Effector memory CD4-positive, alpha-beta T cell (primary cell): Measurements from ENCODE around the gene DEUP1.
"Not testable (repeated sequence)": the region's sequence is repeated elsewhere in the genome, so short reads cannot be mapped to it uniquely, and the experiment has no call there.

Experiments
- DNase-seq, 3 donors: peaks; one replicate each; pipeline ENCODE4 v3.0.0-alpha.2; 2020
- H3K27ac ChIP-seq: 2 replicates; pipeline ENCODE4 v1.7.0; 2013; ENCODE audit warnings: mild to moderate bottlenecking, low read length, moderate library complexity; ENCODE audit not compliant: insufficient read depth, poor library complexity, severe bottlenecking
- H3K27me3 ChIP-seq: replicated peaks from 2 replicates; pipeline ENCODE4 v1.7.0; 2013; ENCODE audit warnings: mild to moderate bottlenecking, low read length; ENCODE audit not compliant: insufficient read depth, control insufficient read depth, poor library complexity, severe bottlenecking
- H3K36me3 ChIP-seq: 2 replicates; pipeline ENCODE4 v1.7.0; 2013; ENCODE audit warnings: mild to moderate bottlenecking, low read length, moderate library complexity; ENCODE audit not compliant: control insufficient read depth, insufficient read depth
- H3K4me1 ChIP-seq: 2 replicates; pipeline ENCODE4 v1.7.0; 2013; ENCODE audit warnings: low read length, mild to moderate bottlenecking; ENCODE audit not compliant: control insufficient read depth, insufficient read depth, poor library complexity, severe bottlenecking
- H3K4me3 ChIP-seq: 2 replicates; pipeline ENCODE4 v1.7.0; 2013; ENCODE audit warnings: low read length, low read depth, mild to moderate bottlenecking; ENCODE audit not compliant: insufficient read depth, poor library complexity, severe bottlenecking
- H3K9me3 ChIP-seq: 2 replicates; pipeline ENCODE4 v1.7.0; 2013; ENCODE audit warnings: mild to moderate bottlenecking, low read length, moderate library complexity; ENCODE audit not compliant: control insufficient read depth

Gene DEUP1

DNA sequence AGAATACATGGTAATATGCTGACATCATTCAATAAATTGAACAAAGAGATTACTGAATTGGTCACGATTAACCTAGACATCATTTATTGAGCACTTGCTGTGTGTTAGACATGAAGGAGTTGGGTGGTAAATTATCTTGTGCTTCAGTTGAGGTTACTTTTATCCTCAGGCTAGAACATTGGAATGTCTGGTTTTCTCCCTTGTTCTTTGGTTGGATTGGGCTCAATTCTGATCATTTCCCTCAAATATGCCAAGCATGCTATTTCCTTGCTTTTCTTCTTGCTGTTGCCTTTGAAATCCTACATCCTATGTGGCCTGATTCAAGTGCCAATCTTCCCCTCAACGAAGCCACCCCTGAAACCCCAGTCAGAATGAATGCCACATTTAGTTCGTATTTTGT is 65.8 kb downstream of the DEUP1 start:
- H3K27me3 ChIP-seq: no peaks in the 10 kb centered on the region
- no peaks in the 10 kb centered on the region for H3K9me3 ChIP-seq
- H3K4me1 ChIP-seq: no peaks in the 10 kb centered on the region
- no peaks in the 10 kb centered on the region for H3K36me3 ChIP-seq
- DNase-seq: no peak
- no peak overlapping the region for H3K4me3 ChIP-seq
- no peak overlapping the region for H3K27ac ChIP-seq

DNA sequence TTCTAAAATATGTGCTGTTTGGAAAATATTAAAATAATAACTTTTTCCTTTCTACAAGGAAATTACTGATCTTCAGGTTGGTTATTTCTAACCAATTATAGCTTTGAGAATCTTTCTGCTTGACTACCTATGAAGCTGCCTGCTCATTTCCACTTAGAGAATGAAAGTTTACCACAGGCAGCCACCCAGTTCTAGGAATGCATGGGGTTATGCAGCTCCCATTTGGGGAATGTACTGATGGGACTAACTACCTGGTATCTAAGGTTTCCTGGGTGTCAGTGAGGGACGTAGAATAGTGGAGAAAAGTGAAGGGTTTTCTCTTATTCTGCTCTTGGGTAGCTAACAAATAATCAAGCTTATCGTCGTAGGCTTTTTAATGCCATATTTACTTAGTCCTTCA is 73.4 kb downstream of the DEUP1 start:
- DNase-seq: no peak
- H3K36me3 ChIP-seq: no peaks in the 10 kb centered on the region
- H3K27me3 ChIP-seq: peaks cover 8% of the 10 kb centered on the region
- H3K27ac ChIP-seq: no peak overlapping the region
- H3K4me1 ChIP-seq: no peaks in the 10 kb centered on the region
- no peaks in the 10 kb centered on the region for H3K9me3 ChIP-seq
- no peak overlapping the region for H3K4me3 ChIP-seq

DNA sequence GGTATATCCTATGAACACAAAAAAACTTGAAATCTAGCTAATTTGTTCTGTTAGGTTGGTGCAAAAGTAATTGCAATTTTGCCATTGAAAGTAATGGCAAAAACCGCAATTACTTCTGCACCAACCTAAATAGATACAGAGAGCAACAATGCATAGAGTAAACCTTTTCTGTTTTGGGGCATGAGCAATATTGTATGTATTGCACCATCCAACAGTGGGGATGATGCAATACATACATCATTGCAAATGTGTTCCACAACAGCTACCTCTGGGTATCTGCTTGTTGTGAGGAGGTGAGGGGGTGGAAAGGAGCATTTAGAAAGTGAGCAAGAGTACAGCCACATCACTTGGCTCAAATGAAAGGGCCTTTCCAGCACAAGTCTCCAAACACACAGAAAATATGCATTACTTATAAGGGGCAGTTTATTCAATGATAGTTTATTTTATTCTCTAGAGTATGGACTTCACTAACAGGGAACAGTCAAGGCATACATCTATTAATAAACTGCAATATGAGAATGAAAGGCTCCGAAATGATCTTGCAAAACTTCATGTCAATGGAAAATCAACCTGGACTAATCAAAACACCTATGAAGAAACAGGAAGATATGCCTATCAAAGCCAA is 77.3 kb downstream of the DEUP1 start:
- Histone ChIP-seq H3K27me3 (peaks cover 8% of the 10 kb centered on the region), H3K4me1 (no peaks in the 10 kb centered on the region), H3K27ac (no peak overlapping the region), H3K36me3 (no peaks in the 10 kb centered on the region), H3K9me3 (no peaks in the 10 kb centered on the region), H3K4me3 (no peak overlapping the region)
- DNase-seq: no peak

DNA sequence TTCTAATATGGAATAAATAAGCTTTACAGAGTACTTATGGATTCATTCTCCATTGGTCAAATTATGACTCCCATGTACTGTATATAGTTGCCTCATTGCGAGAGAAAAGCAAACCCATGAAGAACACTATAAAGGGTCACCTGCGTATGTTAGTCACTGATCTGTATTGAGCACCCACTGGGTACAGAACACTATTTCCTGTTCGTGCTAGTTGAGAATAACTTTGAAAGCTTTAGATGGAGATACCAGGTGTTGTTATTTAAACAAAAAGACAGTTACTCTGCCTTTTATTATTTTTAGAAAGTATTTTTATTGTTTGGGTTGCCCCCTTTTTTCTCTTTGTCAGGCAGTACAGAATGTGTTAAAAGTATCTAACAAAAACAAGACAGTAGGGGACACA is 79.9 kb downstream of the DEUP1 start:
- H3K27me3 ChIP-seq: no peaks in the 10 kb centered on the region
- H3K27ac ChIP-seq: no peak overlapping the region
- no peaks in the 10 kb centered on the region for H3K36me3 ChIP-seq
- H3K4me1 ChIP-seq: no peaks in the 10 kb centered on the region
- no peaks in the 10 kb centered on the region for H3K9me3 ChIP-seq
- DNase-seq: no peak
- H3K4me3 ChIP-seq: no peak overlapping the region

DNA sequence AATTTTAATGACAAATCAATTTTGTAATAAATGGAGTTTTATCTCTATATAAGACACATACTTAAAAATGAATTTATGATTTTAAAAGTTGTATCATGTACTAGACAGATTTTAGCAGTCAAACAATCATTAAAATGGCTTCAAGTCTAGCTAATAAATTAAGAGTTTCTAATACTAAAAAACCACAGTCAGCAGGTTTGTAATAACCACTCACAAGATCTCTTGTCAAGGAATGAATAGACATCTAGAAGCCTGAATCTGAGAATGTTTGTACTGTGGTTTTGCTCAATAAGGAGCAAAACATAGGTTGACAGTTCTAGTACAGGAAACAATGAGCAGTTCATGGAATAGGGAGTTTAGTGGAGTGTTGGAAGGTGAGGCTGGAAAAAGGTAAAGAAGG is 81.2 kb downstream of the DEUP1 start:
- Histone ChIP-seq H3K27me3 (no peaks in the 10 kb centered on the region), H3K36me3 (no peaks in the 10 kb centered on the region), H3K27ac (no peak overlapping the region), H3K4me3 (no peak overlapping the region), H3K4me1 (no peaks in the 10 kb centered on the region), H3K9me3 (no peaks in the 10 kb centered on the region)
- DNase-seq: no peak

DNA sequence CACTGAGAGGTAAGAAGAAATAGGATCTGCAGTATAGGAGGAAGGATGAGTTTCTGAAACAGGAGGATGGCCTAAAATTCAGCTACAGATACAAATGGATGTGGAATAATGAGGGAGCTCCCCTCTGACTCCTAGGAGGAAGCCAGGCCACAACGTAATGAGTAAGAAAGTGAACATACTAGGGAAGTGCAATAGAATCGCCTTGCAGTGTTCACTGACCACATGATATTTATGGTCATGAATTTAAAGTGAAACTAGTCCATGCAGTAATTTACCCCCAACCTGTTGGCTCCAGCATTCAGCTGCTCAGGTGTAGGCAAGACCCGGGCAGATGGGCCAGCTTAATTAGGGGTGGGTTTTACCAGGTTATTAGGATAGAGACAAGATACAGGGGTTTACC is 101.7 kb downstream of the DEUP1 start:
- Histone ChIP-seq H3K27ac (no peak overlapping the region), H3K27me3 (no peaks in the 10 kb centered on the region), H3K4me3 (no peak overlapping the region), H3K9me3 (no peaks in the 10 kb centered on the region), H3K4me1 (no peaks in the 10 kb centered on the region), H3K36me3 (no peaks in the 10 kb centered on the region)
- DNase-seq: no peak

DNA sequence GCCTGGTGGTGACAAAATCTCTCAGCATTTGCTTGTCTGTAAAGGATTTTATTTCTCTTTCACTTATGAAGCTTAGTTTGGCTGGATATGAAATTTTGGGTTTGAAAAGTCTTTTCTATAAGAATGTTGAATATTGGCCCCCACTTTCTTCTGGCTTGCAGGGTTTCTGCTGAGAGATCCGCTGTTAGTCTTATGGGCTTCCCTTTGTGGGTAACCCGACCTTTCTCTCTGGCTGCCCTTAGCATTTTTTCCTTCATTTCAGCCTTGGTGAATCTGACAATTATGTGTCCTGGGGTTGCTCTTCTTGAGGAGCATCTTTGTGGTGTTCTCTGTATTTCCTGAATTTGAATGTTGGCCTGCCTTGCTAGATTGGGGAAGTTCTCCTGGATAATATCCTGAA is 112.7 kb downstream of the DEUP1 start:
- H3K4me3 ChIP-seq, H3K9me3 ChIP-seq, H3K4me1 ChIP-seq, DNase-seq, H3K27me3 ChIP-seq, H3K36me3 ChIP-seq, H3K27ac ChIP-seq: not testable (repeated sequence)

DNA sequence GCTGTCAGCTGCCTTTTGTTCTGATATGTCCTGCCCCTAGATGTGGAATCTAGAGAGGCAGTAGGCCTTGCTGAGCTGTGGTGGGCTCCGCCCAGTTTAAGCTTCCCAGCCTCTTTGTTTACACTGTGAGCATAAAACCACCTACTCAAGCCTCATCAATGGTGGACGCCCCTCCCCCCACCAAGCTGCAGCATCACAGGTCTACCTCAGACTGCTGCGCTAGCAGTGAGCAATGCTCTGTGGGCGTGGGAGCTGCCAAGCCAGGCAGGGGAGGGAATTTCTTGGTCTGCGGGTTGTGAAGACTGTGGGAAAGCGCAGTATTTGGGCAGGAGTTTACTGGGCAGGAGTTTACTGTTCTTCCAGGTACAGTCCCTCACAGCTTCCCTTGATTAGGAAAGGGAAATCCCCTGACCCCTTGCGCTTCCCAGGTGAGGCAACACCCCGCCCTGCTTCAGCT is 114.1 kb downstream of the DEUP1 start:
- no peak overlapping the region for H3K27ac ChIP-seq
- H3K4me1 ChIP-seq: no peaks in the 10 kb centered on the region
- no peaks in the 10 kb centered on the region for H3K9me3 ChIP-seq
- no peaks in the 10 kb centered on the region for H3K36me3 ChIP-seq
- H3K4me3 ChIP-seq: no peak overlapping the region
- peak in 2 of 3 donors; percentile 1 to 3 for DNase-seq
- H3K27me3 ChIP-seq: no peaks in the 10 kb centered on the region

DNA sequence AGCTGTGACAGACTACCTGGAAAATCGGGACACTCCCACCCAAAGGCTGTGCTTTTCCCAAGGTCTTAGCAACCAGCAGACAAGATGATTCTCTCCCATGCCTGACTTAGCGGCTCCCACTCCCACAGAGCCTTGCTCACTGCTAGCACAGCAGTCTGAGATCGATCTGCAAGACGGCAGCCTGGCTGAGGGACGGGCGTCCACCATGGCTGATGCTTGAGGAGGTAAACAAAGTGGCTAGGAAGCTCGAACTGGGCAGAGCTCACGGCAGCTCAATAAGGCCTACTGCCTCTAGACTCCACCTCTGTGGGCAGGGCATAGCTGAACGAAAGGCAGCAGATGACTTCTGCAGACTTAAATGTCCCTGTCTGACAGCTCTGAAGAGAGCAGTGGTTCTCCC is 127.7 kb downstream of the DEUP1 start:
- Histone ChIP-seq H3K4me1 (no peaks in the 10 kb centered on the region), H3K36me3 (no peaks in the 10 kb centered on the region), H3K27ac (no peak overlapping the region), H3K9me3 (no peaks in the 10 kb centered on the region), H3K4me3 (no peak overlapping the region), H3K27me3 (no peaks in the 10 kb centered on the region)
- no peak for DNase-seq

DNA sequence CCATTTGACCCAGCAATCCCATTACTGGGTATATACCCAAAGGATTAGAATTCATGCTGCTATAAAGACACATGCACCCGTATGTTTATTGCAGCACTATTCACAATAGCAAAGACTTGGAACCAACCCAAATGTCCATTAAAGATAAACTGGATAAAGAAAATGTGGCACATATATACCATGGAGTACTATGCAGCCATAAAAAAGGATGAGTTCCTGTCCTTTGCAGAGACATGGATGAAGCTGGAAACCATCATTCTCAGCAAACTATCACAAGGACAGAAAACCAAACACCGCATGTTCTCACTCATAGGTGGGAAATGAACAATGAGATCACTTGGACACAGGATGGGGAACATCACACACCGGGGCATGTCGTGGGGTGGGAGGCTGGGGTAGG is 133.1 kb downstream of the DEUP1 start:
- H3K4me3 ChIP-seq, H3K36me3 ChIP-seq, H3K27me3 ChIP-seq, H3K4me1 ChIP-seq, H3K9me3 ChIP-seq, H3K27ac ChIP-seq, DNase-seq: not testable (repeated sequence)
